HepG2 (cell line): ENCODE data around the gene MAP2K1. TPM values are rescaled to one million over a fixed set of nuclear protein-coding genes. Genes with fewer than 3 reads are reported as not detected.

ENCODE experiments used
- CREB1 ChIP-seq, 2 experiments: fragments of 450-650 bp in 1 of 2; IDR thresholded peaks; 2 replicates each; pipeline ENCODE4 v1.6.1; 2016 to 2017; ENCODE audit warnings: control low read depth in 1 of 2, mild to moderate bottlenecking in 1 of 2, missing compliant biosample characterization in 1 of 2, missing genetic modification characterization in 1 of 2
- EED ChIP-seq: sonication (generic); formaldehyde crosslinking; IDR thresholded peaks from 2 replicates; pipeline ENCODE4 v1.5.0; 2020; ENCODE audit warnings: mild to moderate bottlenecking, missing genetic modification reagents
- HNF1B ChIP-seq: sonication (generic); formaldehyde crosslinking; IDR thresholded peaks from 2 replicates; pipeline ENCODE4 v1.5.1; 2020; ENCODE audit warnings: mild to moderate bottlenecking, moderate library complexity, missing genetic modification reagents
- HNRNPLL ChIP-seq: fragments of 200-400 bp; formaldehyde crosslinking; IDR thresholded peaks from 2 replicates; pipeline ENCODE4 v1.6.1; 2017; ENCODE audit warnings: mild to moderate bottlenecking, low read depth, low read length; ENCODE audit not compliant: poor library complexity, severe bottlenecking
- MAX ChIP-seq: IDR thresholded peaks from 2 replicates; pipeline ENCODE4 v1.6.1; 2012; ENCODE audit warnings: inconsistent platforms
- MED13 ChIP-seq: sonication (generic); formaldehyde crosslinking; IDR thresholded peaks from 2 replicates; pipeline ENCODE4 v1.5.0; 2020; ENCODE audit warnings: missing genetic modification reagents
- PITX1 ChIP-seq: sonication (generic); formaldehyde crosslinking; IDR thresholded peaks from 2 replicates; pipeline ENCODE4 v1.5.1; 2020; ENCODE audit warnings: mild to moderate bottlenecking, missing genetic modification reagents
- RAD51 ChIP-seq: fragments of 450-650 bp; IDR thresholded peaks from 2 replicates; pipeline ENCODE4 v1.6.1; 2016; ENCODE audit warnings: borderline replicate concordance
- RBAK ChIP-seq: sonication (generic); formaldehyde crosslinking; IDR thresholded peaks from 2 replicates; pipeline ENCODE4 v1.5.1; 2020; ENCODE audit warnings: mild to moderate bottlenecking, missing genetic modification reagents
- SIN3A ChIP-seq: IDR thresholded peaks from 2 replicates; pipeline ENCODE4 v1.6.1; 2011; ENCODE audit warnings: low read depth, mild to moderate bottlenecking, control low read depth, low read length, borderline replicate concordance
- TMF1 ChIP-seq: sonication (generic); formaldehyde crosslinking; IDR thresholded peaks from 2 replicates; pipeline ENCODE4 v1.8.1; 2022; ENCODE audit warnings: low read depth, missing genetic modification reagents
- ZNF17 ChIP-seq: sonication (generic); formaldehyde crosslinking; IDR thresholded peaks from 2 replicates; pipeline ENCODE4 v1.5.0; 2020; ENCODE audit warnings: mild to moderate bottlenecking, missing genetic modification reagents
- ZNF18 ChIP-seq: sonication (generic); formaldehyde crosslinking; IDR thresholded peaks from 2 replicates; pipeline ENCODE4 v1.8.0; 2022; ENCODE audit warnings: mild to moderate bottlenecking, missing genetic modification reagents; ENCODE audit not compliant: insufficient replicate concordance
- ZNF430 ChIP-seq: sonication (generic); formaldehyde crosslinking; IDR thresholded peaks from 2 replicates; pipeline ENCODE4 v1.9.0; 2021; ENCODE audit warnings: mild to moderate bottlenecking, missing genetic modification reagents
- ZNF614 ChIP-seq: IDR thresholded peaks from 2 replicates; pipeline ENCODE4 v1.6.1; 2018; ENCODE audit warnings: missing biosample characterization, missing genetic modification reagents, inconsistent platforms, borderline replicate concordance
- ZNF775 ChIP-seq: sonication (generic); formaldehyde crosslinking; IDR thresholded peaks from 2 replicates; pipeline ENCODE4 v1.4.0; 2020; ENCODE audit warnings: missing genetic modification reagents, mild to moderate bottlenecking, moderate library complexity, borderline replicate concordance
- polyA plus RNA-seq, 8 experiments: library from polyadenylated mRNA; depleted of rRNA in 3 of 8; stranded (reverse) in 7 of 8; unstranded in 1 of 8; fragments of >200 nt; fragmentation: Illumina TruSeq in 4 of 8; extraction: Trizol in 4 of 8; gene quantifications; 2 replicates each; pipeline versions ENCODE4 v1.2.1 to v1.2.3, GENCODE V29; 2011 to 2016; ENCODE audit warnings: low read depth in 4 of 8, missing spikeins in 1 of 8, mixed read lengths in 1 of 8; ENCODE audit not compliant: insufficient read depth in 1 of 8
- total RNA-seq, 5 experiments: library from RNA; depleted of rRNA; stranded (reverse); fragments of >200 nt; fragmentation: Illumina TruSeq; extraction: Trizol; gene quantifications; 2 replicates each; pipeline ENCODE4 v1.2.3, GENCODE V29; 2016; ENCODE audit warnings: low read depth in 1 of 5

Gene MAP2K1
- total and polyA plus RNA-seq, 2 of the 13 experiments (the other 11 are each of a cell fraction or from before 2014, with no cell fraction given): 24.1 to 49.2 TPM

GRCh38 chr15:66505430-66505811, 118.7 kb downstream of the MAP2K1 start (continued):
- no peak for TF ChIP-seq MED13
- TF ChIP-seq HNF1B (CRISPR knock-in tag): 0 out of 2 replicates have a peak, but pooled peaks have one; percentile 9
- TF ChIP-seq RAD51: no peak
- TF ChIP-seq ZNF18 (CRISPR knock-in tag): peak; percentile 6
- TF ChIP-seq RBAK (CRISPR knock-in tag): no peak
- peak; percentile 71 for TF ChIP-seq CREB1 (IDR thresholded peaks at IDR 0.05)
- no peak for TF ChIP-seq CREB1 (CRISPR knock-in tag; IDR thresholded peaks at IDR 0.05)
- TF ChIP-seq ZNF614: 0 out of 2 replicates have a peak, but pooled peaks have one; percentile 1
- TF ChIP-seq TMF1 (CRISPR knock-in tag): 0 out of 2 replicates have a peak, but pooled peaks have one; percentile 28
- no peak for TF ChIP-seq ZNF775 (CRISPR knock-in tag)
- TF ChIP-seq SIN3A: peak; percentile 10; the same call in 1 of the 2 replicates
- TF ChIP-seq HNRNPLL: peak; percentile 4
- no peak for TF ChIP-seq MAX
- TF ChIP-seq ZNF17: 0 out of 2 replicates have a peak, but pooled peaks have one; percentile 14
- no peak for TF ChIP-seq ZNF430 (CRISPR knock-in tag)
- TF ChIP-seq EED (CRISPR knock-in tag): 0 out of 2 replicates have a peak, but pooled peaks have one; percentile 1
- peak; percentile 5; the same call in 1 of the 2 replicates for TF ChIP-seq PITX1 (CRISPR knock-in tag)
